ENCODE data around the gene QRICH2.

Gene QRICH2

GRCh38 chr17:76276461-76277299, 31.4 kb downstream of the QRICH2 start:
- DNase-seq: no peak

GRCh38 chr17:76276069-76276431, 32.0 kb downstream of the QRICH2 start:
- DNase-seq: no peak

GRCh38 chr17:76275382-76276068, 32.6 kb downstream of the QRICH2 start:
- DNase-seq: no peak

GRCh38 chr17:76274112-76274956, 33.7 kb downstream of the QRICH2 start:
- DNase-seq: no peak

- DNase-seq: no peak
Measured at GRCh38 chr17:76273445-76274111, 34.5 kb downstream of the QRICH2 start.

- DNase-seq: peak; percentile 57
Measured at GRCh38 chr17:76272541-76273444, 35.3 kb downstream of the QRICH2 start.

GRCh38 chr17:76271669-76272540, 36.2 kb downstream of the QRICH2 start:
- peak; percentile 80 for DNase-seq

- DNase-seq: peak; percentile 32
Measured at GRCh38 chr17:76270770-76271668, 37.1 kb downstream of the QRICH2 start.

GRCh38 chr17:76270127-76270592, 37.9 kb downstream of the QRICH2 start:
- DNase-seq: peak; percentile 33

- peak; percentile 45 for DNase-seq
Measured at GRCh38 chr17:76268991-76269981, 38.8 kb downstream of the QRICH2 start.

- peak; percentile 89 for DNase-seq
Measured at GRCh38 chr17:76268015-76268749, 39.9 kb downstream of the QRICH2 start.

- peak; percentile 53 for DNase-seq
Measured at GRCh38 chr17:76267581-76268001, 40.5 kb downstream of the QRICH2 start.

GRCh38 chr17:76267051-76267576, 41.0 kb downstream of the QRICH2 start:
- DNase-seq: no peak

GRCh38 chr17:76266244-76266938, 41.7 kb downstream of the QRICH2 start:
- DNase-seq: peak; percentile 36

GRCh38 chr17:76265624-76266243, 42.3 kb downstream of the QRICH2 start:
- peak; percentile 61 for DNase-seq
